ENCODE measurements around the gene CDCA3. TPM values are rescaled to one million over a fixed set of nuclear protein-coding genes. Genes with fewer than 3 reads are reported as not detected.
A peak's percentile ranks its signal among the peaks of the same experiment; 100 is the strongest.

The CDCA3 gene
- total and polyA plus RNA-seq, 5 donors: 0.50 to 1.8 (median 1.2) TPM; not detected in 1

DNA sequence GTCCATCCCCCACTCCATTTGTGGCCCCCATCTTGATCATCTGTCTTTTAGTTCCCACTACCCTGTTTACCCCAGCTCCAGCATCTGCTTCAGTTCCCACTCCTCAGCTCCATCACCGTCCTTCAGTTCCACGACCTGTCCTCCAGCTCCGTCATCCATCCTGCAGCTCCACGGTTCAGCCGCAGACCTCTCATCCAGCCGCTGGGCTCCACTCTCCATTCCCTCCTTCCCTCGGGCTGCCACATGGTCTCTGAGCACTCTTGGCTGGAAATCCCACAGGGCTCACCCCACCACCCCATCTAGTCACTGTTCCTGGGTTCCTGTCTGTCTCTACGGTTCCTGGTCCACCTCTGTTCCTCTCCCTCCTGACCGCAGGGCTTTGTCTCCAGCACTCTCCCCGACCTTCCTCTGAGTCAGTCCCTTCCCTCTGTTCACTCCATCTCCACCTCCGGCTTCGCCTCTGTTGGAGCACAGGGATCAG lies 26.1 kb downstream of the CDCA3 start:
- intact Hi-C loops (cut with DNase I): loop anchor here (2.0 to 10.0 kb wide), 5 partner anchors 70 to 210 kb away; partner anchors contain the start of gene MLF2 (in 3 of the 4)
- ATAC-seq (no peak), DNase-seq (no peak)
- peaks cover 2% of the 10 kb centered on the region for H3K4me1 ChIP-seq (ENCODE audit: control insufficient read depth, insufficient read depth, low read length)
- no peaks in the 10 kb centered on the region for H3K27me3 ChIP-seq (ENCODE audit: control insufficient read depth, insufficient read depth)
- no peak overlapping the region for H3K27ac ChIP-seq (ENCODE audit: low read length)
- H3K9me3 ChIP-seq (ENCODE audit: control insufficient read depth, low read length): no peaks in the 10 kb centered on the region
- no peak overlapping the region for H3K4me3 ChIP-seq (ENCODE audit: low read length)
- WGBS: 41% methylated on average over 12 of the region's 12 CpGs

GRCh38 chr12:6824085-6824775 lies 26.9 kb downstream of the CDCA3 start:
- ATAC-seq (no peak), DNase-seq (peak in 1 of 3 donors; percentile 67)
- intact Hi-C loops (cut with DNase I): loop anchor here in 3 of 4 donors (2.0 to 10.0 kb wide), 3 partner anchors 69 to 209 kb away; partner anchors contain the start of gene MLF2 (in 2 of the 3)
- H3K4me3 ChIP-seq (ENCODE audit: low read length): no peak overlapping the region
- H3K27ac ChIP-seq (ENCODE audit: low read length): no peak overlapping the region
- WGBS: 89% methylated on average over 37 of the region's 37 CpGs
- H3K4me1 ChIP-seq (ENCODE audit: control insufficient read depth, insufficient read depth, low read length): peaks cover 2% of the 10 kb centered on the region
- H3K9me3 ChIP-seq (ENCODE audit: control insufficient read depth, low read length): no peaks in the 10 kb centered on the region
- no peaks in the 10 kb centered on the region for H3K27me3 ChIP-seq (ENCODE audit: control insufficient read depth, insufficient read depth)

DNA sequence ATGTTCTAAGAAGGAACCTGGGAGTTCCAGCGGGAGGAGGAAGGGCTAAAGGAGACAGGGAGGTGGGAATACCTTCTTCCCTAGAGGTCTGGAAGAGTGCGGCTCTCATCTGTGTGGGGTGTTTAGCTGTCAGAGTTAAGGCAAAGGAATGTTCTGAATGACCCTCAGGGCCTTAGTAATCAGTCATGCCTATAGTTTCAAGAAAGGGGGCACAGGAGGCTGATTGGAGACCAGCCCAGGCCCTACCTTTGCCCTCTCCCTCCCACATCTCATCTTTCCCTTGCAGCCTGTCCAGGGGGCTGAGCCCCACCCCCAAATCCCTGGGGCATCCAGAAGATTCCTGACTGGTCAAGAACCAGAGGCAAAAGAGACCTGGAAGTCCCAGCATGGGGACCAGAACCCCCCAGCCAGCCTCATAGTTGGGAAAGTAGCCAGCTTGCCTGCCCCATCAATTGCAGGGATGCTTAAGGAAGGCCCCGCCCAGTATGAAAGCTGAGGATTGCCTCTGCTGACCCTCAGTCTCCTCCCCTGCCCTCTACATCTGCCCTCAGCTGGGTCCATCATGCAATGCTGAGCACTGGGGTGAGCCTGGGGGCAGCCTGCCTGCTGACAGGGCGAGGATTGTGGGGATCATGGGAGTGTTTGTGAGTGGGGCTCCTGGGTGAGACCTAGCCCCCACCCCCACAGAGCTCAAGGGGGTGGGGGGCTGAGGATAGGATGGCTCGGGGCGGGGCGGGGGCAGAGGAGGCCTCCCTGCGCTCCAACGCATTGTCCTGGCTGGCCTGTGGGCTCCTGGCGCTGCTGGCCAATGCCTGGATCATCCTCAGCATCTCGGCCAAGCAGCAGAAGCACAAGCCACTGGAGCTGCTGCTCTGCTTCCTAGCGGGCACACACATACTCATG lies 27.7 kb downstream of the CDCA3 start:
- no peaks in the 10 kb centered on the region for H3K9me3 ChIP-seq (ENCODE audit: control insufficient read depth, low read length)
- DNase-seq: no peak
- H3K27me3 ChIP-seq (ENCODE audit: control insufficient read depth, insufficient read depth): no peaks in the 10 kb centered on the region
- no peak overlapping the region for H3K27ac ChIP-seq (ENCODE audit: low read length)
- 77% methylated on average over 12 of the region's 12 CpGs for WGBS
- intact Hi-C loops (cut with DNase I): loop anchor here in 3 of 4 donors (2.0 to 10.0 kb wide), 3 partner anchors 69 to 209 kb away; partner anchors contain the start of gene MLF2 (in 2 of the 3)
- no peak overlapping the region for H3K4me3 ChIP-seq (ENCODE audit: low read length)
- no peak for ATAC-seq
- peaks cover 2% of the 10 kb centered on the region for H3K4me1 ChIP-seq (ENCODE audit: control insufficient read depth, insufficient read depth, low read length)

- H3K9me3 ChIP-seq (ENCODE audit: control insufficient read depth, low read length): no peaks in the 10 kb centered on the region
- peaks cover 2% of the 10 kb centered on the region for H3K4me1 ChIP-seq (ENCODE audit: control insufficient read depth, insufficient read depth, low read length)
- H3K27ac ChIP-seq (ENCODE audit: low read length): no peak overlapping the region
- DNase-seq: no peak
- intact Hi-C loops (cut with DNase I): loop anchor here in 3 of 4 donors (10.0 kb wide), 2 partner anchors 68 to 208 kb away; partner anchors contain the start of gene MLF2 (in 2 of the 3)
- no peaks in the 10 kb centered on the region for H3K27me3 ChIP-seq (ENCODE audit: control insufficient read depth, insufficient read depth)
- H3K4me3 ChIP-seq (ENCODE audit: low read length): no peak overlapping the region
- ATAC-seq: no peak
- 65% methylated on average over 7 of the region's 7 CpGs for WGBS
Measured at GRCh38 chr12:6822426-6823135, 28.5 kb downstream of the CDCA3 start.

GRCh38 chr12:6821591-6822425 lies 29.3 kb downstream of the CDCA3 start, which contains the start of gene GPR162:
GPR162 (plus strand) TSS chr12:6821821; CDS start chr12:6823899, 2,078 bp downstream.
- WGBS: 2% methylated on average over 27 of the region's 28 CpGs
- peak; percentile 66 to 87 (median 86) for DNase-seq
- H3K4me1 ChIP-seq (ENCODE audit: control insufficient read depth, insufficient read depth, low read length): no peaks in the 10 kb centered on the region

DNA sequence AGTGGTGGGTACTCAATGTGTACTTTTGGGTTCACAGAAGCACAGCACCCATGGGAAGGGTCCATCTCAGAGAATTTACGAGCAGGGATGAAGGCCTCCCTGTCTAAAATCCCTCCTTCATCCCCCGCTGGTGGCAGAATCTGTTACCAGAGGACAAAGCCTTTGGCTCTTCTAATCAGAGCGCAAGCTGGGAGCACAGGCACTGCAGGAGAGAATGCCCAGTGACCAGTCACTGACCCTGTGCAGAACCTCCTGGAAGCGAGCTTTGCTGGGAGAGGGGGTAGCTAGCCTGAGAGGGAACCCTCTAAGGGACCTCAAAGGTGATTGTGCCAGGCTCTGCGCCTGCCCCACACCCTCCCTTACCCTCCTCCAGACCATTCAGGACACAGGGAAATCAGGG lies 30.9 kb downstream of the CDCA3 start:
- Histone ChIP-seq H3K27ac (ENCODE audit: low read length) (no peak overlapping the region), H3K27me3 (ENCODE audit: control insufficient read depth, insufficient read depth) (no peaks in the 10 kb centered on the region), H3K9me3 (ENCODE audit: control insufficient read depth, low read length) (no peaks in the 10 kb centered on the region), H3K4me3 (ENCODE audit: low read length) (no peak overlapping the region), H3K4me1 (ENCODE audit: control insufficient read depth, insufficient read depth, low read length) (no peaks in the 10 kb centered on the region)
- intact Hi-C loops (cut with DNase I): loop anchor here in 3 of 4 donors (10.0 kb wide), 2 partner anchors 65 to 205 kb away; partner anchors contain the start of gene MLF2 (in 2 of the 3)
- ATAC-seq (no peak), DNase-seq (no peak)
- WGBS: 78% methylated on average over 5 of the region's 5 CpGs

More at GRCh38 chr12:6821591-6822425, 29.3 kb downstream of the CDCA3 start, which contains the start of gene GPR162:
- ATAC-seq: peak; percentile 58 to 59
- Histone ChIP-seq H3K27me3 (ENCODE audit: control insufficient read depth, insufficient read depth) (no peaks in the 10 kb centered on the region), H3K4me3 (ENCODE audit: low read length) (peak within 1 kb of the TSS; percentile 58), H3K27ac (ENCODE audit: low read length) (no peak within 1 kb of the TSS), H3K9me3 (ENCODE audit: control insufficient read depth, low read length) (no peaks in the 10 kb centered on the region)
- intact Hi-C loops (cut with DNase I): loop anchor here in 3 of 4 donors (10.0 kb wide), 2 partner anchors 67 to 207 kb away; partner anchors contain the start of gene MLF2 (in 2 of the 3)

DNA sequence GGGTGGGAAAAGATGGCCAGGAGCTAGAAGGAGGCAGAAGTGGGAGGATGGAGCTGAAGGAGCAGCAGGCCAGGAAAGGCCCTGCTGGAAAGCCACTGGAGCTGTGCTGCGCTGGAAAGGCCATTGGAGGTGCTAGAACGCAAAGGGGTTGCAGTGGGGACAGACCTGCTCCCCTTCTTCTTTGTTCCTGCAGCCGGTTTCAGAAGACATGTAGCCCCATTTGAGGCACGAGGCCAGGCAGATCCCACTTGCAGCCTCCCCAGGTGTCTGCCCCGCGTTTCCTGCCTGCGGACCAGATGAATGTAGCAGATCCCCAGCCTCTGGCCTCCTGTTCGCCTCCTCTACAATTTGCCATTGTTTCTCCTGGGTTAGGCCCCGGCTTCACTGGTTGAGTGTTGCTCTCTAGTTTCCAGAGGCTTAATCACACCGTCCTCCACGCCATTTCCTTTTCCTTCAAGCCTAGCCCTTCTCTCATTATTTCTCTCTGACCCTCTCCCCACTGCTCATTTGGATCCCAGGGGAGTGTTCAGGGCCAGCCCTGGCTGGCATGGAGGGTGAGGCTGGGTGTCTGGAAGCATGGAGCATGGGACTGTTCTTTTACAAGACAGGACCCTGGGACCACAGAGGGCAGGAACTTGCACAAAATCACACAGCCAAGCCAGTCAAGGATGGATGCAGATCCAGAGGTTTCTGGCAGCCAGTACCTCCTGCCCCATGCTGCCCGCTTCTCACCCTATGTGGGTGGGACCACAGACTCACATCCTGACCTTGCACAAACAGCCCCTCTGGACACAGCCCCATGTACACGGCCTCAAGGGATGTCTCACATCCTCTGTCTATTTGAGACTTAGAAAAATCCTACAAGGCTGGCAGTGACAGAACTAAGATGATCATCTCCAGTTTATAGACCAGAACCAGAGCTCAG lies 31.7 kb downstream of the CDCA3 start:
- no peak for ATAC-seq
- no peak overlapping the region for H3K27ac ChIP-seq (ENCODE audit: low read length)
- 77% methylated on average over 13 of the region's 13 CpGs for WGBS
- no peaks in the 10 kb centered on the region for H3K4me1 ChIP-seq (ENCODE audit: control insufficient read depth, insufficient read depth, low read length)
- no peaks in the 10 kb centered on the region for H3K27me3 ChIP-seq (ENCODE audit: control insufficient read depth, insufficient read depth)
- H3K9me3 ChIP-seq (ENCODE audit: control insufficient read depth, low read length): no peaks in the 10 kb centered on the region
- intact Hi-C loops (cut with DNase I): loop anchor here in 3 of 4 donors (10.0 kb wide), 2 partner anchors 65 to 205 kb away; partner anchors contain the start of gene MLF2 (in 2 of the 3)
- H3K4me3 ChIP-seq (ENCODE audit: low read length): no peak overlapping the region
- DNase-seq: no peak

GRCh38 chr12:6818645-6819044 lies 32.4 kb downstream of the CDCA3 start:
- H3K27me3 ChIP-seq (ENCODE audit: control insufficient read depth, insufficient read depth): no peaks in the 10 kb centered on the region
- 73% methylated on average over 5 of the region's 5 CpGs for WGBS
- no peak overlapping the region for H3K4me3 ChIP-seq (ENCODE audit: low read length)
- DNase-seq (no peak), ATAC-seq (no peak)
- intact Hi-C loops (cut with DNase I): no loop called here
- H3K9me3 ChIP-seq (ENCODE audit: control insufficient read depth, low read length): no peaks in the 10 kb centered on the region
- H3K4me1 ChIP-seq (ENCODE audit: control insufficient read depth, insufficient read depth, low read length): no peaks in the 10 kb centered on the region
- H3K27ac ChIP-seq (ENCODE audit: low read length): no peak overlapping the region

DNA sequence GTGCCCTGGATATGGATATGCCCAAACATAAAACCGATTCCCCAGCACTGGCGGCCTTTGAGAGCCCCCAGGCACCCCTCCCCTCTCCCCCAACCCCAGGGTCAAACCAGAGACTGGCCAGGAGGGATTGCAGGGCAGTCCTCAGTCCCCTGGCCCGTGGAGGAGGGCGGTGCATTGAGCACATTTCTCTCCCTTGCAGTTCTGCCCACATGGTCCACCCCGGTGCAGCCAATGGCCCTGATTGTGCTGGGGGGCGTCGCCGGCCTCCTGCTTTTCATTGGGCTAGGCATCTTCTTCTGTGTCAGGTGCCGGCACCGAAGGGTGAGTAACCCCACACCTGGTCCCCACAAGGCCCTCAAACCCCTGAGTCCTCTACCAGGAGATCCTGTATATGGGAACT lies 32.9 kb downstream of the CDCA3 start:
- Histone ChIP-seq H3K4me1 (ENCODE audit: control insufficient read depth, insufficient read depth, low read length) (no peaks in the 10 kb centered on the region), H3K27me3 (ENCODE audit: control insufficient read depth, insufficient read depth) (no peaks in the 10 kb centered on the region), H3K4me3 (ENCODE audit: low read length) (no peak overlapping the region), H3K9me3 (ENCODE audit: control insufficient read depth, low read length) (no peaks in the 10 kb centered on the region), H3K27ac (ENCODE audit: low read length) (no peak overlapping the region)
- DNase-seq (peak in 1 of 3 donors; percentile 43), ATAC-seq (no peak)
- WGBS: 68% methylated on average over 10 of the region's 10 CpGs
- intact Hi-C loops (cut with DNase I): no loop called here
